B cell (primary cell): ENCODE results near the gene TTC22.

ENCODE experiments used
- CTCF ChIP-seq: fragments of 200-600 bp; IDR thresholded peaks from one replicate; pipeline ENCODE4 v1.8.0; 2022; ENCODE audit warnings: antibody characterized with exemption, mild to moderate bottlenecking
- EZH2 ChIP-seq: IDR thresholded peaks from 2 replicates; pipeline ENCODE4 v1.6.1; 2012; ENCODE audit warnings: borderline replicate concordance, low read depth, mild to moderate bottlenecking, moderate library complexity, low read length; ENCODE audit not compliant: insufficient read depth, poor library complexity, severe bottlenecking

DNA sequence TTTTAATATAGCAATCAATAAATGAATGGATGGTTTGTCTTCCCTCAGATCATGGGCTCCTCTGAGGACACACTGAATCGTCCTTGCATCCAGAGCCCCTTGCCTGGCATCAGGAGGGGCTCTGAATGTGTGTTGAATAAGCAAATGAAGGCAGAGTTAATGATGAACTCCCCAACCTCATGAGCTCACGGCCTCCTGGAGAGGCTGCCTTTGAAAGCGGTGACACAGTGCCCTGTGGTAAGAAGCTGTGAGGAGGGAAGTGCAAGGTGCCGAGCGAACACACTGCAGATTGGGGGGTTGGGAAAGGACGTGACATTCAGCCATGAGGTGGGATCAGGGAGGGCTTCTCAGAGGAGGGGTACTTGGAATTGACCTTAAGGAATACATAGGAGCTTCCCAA is 33.6 kb downstream of the TTC22 start:
- no peak for TF ChIP-seq EZH2
- no peak for TF ChIP-seq CTCF
